GM12801 (cell line): ENCODE data around the gene TPI1.

Source experiments
- TF ChIP-seq, protein P1 (sequence below): IDR thresholded peaks from one replicate; pipeline ENCODE4 v1.5.1; 2011; ENCODE audit warnings: control low read depth; ENCODE audit not compliant: insufficient read length; ENCODE audit errors: extremely low read depth

The TPI1 gene

DNA sequence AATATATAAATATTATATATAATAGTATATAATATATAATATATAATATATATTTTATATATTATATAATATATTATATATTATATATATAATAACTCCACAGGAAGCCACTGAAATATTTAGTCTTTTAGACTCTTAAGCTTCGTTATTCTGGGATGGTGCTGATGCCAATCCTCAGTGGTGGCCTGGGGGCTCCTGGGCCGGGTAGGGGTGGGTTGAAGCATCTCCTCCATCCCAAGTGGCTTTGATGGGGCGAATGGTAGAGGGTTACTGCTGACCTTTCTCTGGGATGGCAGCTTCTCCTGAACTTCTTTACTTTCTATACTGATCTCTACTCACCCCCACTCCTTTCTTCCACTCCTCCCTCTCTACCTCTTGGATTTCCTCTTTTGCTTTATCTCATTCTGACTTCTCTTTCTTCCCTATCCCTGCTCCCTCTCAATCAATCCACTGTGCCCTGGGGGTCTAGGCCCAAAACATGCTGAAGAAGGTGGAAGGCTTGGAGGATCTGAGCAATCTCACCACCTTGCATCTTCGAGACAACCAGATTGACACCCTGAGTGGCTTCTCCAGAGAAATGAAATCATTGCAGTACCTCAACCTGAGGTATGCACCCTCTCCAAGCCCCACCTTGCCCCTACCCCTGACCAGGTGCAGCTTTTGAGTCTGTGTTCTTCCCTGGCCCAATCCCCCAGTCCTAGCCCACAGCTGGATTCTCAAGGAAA lies 42.3 kb downstream of the TPI1 start:
- TF ChIP-seq, protein P1, sequence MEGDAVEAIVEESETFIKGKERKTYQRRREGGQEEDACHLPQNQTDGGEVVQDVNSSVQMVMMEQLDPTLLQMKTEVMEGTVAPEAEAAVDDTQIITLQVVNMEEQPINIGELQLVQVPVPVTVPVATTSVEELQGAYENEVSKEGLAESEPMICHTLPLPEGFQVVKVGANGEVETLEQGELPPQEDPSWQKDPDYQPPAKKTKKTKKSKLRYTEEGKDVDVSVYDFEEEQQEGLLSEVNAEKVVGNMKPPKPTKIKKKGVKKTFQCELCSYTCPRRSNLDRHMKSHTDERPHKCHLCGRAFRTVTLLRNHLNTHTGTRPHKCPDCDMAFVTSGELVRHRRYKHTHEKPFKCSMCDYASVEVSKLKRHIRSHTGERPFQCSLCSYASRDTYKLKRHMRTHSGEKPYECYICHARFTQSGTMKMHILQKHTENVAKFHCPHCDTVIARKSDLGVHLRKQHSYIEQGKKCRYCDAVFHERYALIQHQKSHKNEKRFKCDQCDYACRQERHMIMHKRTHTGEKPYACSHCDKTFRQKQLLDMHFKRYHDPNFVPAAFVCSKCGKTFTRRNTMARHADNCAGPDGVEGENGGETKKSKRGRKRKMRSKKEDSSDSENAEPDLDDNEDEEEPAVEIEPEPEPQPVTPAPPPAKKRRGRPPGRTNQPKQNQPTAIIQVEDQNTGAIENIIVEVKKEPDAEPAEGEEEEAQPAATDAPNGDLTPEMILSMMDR: no peak

DNA sequence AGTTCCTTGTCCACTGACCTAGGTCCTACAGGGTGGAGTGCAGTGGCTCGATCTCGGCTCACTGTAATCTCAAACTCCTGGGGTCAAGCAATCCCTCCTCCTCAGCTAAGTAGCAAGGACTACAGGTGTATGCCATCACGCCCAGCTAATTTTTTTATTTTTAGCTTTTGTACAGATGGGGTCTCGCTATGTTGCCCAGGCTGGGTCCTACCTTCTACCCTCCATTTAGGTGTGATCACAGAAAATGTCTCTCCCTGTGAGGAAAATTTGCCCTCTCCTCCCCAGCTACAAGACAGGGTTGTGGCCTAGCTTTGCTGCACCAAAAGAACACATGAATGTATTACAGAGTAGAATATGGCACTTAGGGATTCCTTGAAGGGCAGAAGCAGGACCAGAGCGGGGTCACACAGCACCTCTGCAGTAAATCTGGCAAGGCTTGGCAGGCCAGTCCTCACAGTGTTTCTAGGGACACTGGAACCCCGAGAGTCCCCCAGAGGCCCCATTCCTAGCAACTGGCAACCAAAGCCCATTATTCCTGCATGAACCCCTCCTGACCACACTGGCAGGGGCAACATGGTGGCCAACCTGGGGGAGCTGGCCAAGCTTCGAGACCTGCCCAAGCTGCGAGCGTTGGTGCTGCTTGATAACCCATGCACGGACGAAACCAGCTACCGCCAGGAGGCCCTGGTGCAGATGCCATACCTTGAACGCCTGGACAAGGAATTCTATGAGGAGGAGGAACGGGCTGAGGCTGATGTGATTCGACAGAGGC lies 45.0 kb downstream of the TPI1 start:
- TF ChIP-seq, protein P1: no peak

DNA sequence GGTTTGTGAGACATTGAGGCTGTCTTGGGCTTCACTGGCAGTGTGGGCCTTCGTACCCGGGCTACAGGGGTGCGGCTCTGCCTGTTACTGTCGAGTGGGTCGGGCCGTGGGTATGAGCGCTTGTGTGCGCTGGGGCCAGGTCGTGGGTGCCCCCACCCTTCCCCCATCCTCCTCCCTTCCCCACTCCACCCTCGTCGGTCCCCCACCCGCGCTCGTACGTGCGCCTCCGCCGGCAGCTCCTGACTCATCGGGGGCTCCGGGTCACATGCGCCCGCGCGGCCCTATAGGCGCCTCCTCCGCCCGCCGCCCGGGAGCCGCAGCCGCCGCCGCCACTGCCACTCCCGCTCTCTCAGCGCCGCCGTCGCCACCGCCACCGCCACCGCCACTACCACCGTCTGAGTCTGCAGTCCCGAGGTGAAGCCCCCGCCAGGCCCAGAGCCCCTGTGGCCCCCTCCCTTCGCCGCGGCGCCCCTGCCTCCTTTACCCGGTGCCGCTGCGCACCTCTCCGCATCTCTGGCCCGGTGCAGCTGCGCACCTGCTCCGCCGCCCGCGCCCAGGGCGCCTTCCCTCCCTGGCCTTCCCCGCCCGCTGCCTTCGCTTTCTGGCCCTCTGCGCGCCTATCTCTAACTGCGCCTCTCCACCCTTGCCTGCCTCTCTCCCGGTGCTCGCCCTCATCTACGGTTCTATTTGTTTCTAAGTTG lies 47.1 kb downstream of the TPI1 start, which contains the start of gene ENO2:
TSS of gene ENO2 (plus strand) at position 335 of the 701 bp plus-strand sequence. CDS start 1,253 bp downstream, outside the sequence.
- TF ChIP-seq, protein P1: no peak

DNA sequence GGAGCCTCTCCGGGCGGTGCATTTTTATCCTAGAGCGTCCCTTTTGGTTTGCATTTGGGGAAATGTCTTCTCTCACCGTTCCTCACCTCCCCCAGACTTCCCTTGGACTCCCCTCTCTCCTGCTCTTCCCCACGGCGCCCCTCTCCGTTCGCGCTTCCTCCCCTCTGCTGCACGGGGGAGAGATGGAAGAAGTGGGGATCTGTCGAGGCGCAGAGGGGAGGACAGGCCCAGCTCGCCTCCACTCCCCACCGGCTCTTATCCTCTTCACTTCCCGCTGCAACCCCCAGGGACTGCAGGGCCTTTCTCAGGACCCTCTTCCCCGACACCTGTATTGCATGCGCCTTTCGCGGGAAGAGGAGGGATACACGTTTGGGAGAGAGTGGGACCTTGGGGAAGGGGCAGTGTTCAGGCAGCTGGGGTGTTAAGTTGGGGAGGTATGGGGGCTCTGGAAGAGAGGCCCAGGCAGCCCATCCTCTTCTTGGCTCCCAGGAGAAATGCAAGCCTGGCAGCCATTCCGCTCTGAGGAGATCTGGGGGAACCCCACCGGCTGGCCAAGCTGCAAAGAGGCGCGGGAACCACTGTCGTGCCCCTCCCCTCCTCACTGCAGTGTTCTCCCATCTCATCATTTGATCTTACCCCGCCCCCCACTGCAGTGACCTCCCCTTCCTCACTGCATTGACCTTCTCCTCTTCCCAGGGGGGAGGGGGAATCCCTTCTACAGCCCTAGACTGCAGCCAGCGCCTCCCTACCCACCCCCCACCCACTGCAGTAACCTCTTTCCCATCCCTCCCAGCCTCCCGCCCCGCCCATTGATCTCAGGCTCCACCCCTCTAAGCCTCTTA lies 47.8 kb downstream of the TPI1 start:
- TF ChIP-seq, protein P1: no peak

DNA sequence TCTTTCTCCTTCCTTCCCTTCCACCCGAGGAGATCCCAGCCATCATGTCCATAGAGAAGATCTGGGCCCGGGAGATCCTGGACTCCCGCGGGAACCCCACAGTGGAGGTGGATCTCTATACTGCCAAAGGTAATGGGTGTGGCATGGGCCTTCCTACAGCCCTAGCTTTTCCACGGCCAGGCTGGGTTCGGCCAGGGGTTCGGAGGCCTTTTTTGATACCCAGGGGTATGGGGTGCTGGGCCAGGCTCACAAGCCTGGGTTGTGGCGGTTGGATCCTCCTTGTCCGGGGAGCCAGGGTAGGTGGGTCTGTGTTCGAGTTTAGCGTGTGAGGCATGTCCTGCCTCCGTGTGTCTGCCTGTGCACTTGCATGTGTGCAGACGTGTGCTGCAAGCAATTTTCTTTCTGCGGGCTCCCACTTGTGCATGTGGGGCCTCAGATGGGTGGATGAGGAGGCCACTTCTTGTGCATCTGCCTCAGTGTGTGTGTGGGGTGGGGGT lies 48.5 kb downstream of the TPI1 start:
- TF ChIP-seq, protein P1: no peak

DNA sequence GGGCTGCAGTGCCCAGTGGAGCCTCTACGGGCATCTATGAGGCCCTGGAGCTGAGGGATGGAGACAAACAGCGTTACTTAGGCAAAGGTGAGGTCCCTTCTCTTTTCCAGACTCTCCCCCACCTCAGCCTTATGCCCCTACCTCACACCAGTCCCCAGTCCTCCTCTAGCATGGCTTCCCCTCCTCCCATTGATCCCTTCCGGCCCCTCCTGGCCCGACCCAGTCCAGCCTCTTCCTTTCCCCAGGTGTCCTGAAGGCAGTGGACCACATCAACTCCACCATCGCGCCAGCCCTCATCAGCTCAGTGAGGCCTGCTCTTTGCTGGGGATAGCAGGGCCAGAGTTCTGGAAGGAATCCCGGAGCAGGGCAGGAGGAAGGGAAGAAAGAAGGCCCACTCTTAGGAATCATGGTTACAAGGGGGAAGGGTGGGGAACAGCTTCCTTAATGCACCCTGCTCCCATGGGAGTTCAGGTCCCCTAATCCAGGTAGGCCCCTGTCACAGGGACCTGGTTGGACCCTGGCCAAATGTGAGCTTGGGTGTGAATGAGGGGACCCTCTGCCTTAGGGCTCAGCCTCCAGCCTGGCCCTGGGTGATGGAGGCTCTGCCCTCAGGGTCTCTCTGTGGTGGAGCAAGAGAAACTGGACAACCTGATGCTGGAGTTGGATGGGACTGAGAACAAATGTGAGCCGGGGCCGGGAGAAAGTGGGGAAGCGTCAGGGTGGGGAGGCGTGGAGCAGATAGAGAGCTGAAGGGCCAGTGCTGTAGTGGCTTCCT lies 49.3 kb downstream of the TPI1 start:
- TF ChIP-seq, protein P1: no peak
